K562 (cell line): ENCODE results near the gene NSMF. TPM values are rescaled to one million over a fixed set of nuclear protein-coding genes. Genes with fewer than 3 reads are reported as not detected.

Source experiments
- ARNT ChIP-seq, 2 experiments: fragments of 450-650 bp; IDR thresholded peaks; 2 replicates each; pipeline ENCODE4 v1.6.1; 2016; ENCODE audit warnings: mild to moderate bottlenecking in 1 of 2
- CBX5 ChIP-seq: IDR thresholded peaks from 2 replicates; pipeline ENCODE4 v1.6.1; 2014; ENCODE audit warnings: low read depth, borderline replicate concordance
- CUX1 ChIP-seq: fragments of 200-800 bp; sonication (Bioruptor generic); IDR thresholded peaks from 2 replicates; pipeline ENCODE4 v1.6.1; 2016; ENCODE audit warnings: missing genetic modification characterization, missing compliant biosample characterization
- MBD1 ChIP-seq: fragments of 250-450 bp; sonication (Bioruptor Pico); IDR thresholded peaks from 2 replicates; pipeline ENCODE4 v1.8.0; 2022; ENCODE audit warnings: inconsistent platforms
- MTA2 ChIP-seq: fragments of 450-650 bp; IDR thresholded peaks from 2 replicates; pipeline ENCODE4 v1.6.1; 2016; ENCODE audit warnings: low read depth
- NFIC ChIP-seq: fragments of 450-650 bp; IDR thresholded peaks from 2 replicates; pipeline ENCODE4 v1.6.1; 2017; ENCODE audit warnings: mild to moderate bottlenecking, inconsistent platforms
- TARDBP ChIP-seq: fragments of 450-650 bp; IDR thresholded peaks from 2 replicates; pipeline ENCODE4 v1.6.1; 2016
- polyA plus RNA-seq, 8 experiments: library from polyadenylated mRNA; depleted of rRNA in 4 of 8; stranded (reverse) in 5 of 8; unstranded in 3 of 8; fragments of >200 nt; fragmentation: Nextera tagmentation in 2 of 8; fragmentation: Illumina TruSeq in 1 of 8; extraction: Ambion mirVana in 2 of 8; extraction: Trizol in 1 of 8; gene quantifications; 2 replicates each; pipeline versions ENCODE4 v1.2.1 to v1.2.3, GENCODE V29; 2011 to 2014; ENCODE audit warnings: inconsistent platforms in 1 of 8, missing spikeins in 1 of 8
- total RNA-seq, 7 experiments: library from RNA; depleted of rRNA in 6 of 7; stranded (reverse); fragments of >200 nt in 6 of 7; fragmentation: Illumina TruSeq in 2 of 7; extraction: Trizol in 2 of 7; gene quantifications; 2 replicates each; pipeline versions ENCODE4 v1.2.1 to v1.2.3, GENCODE V29; 2011 to 2021; ENCODE audit warnings: low replicate concordance in 1 of 7
- TF ChIP-seq, protein P1 (sequence below), 2 experiments: fragments of 450-650 bp in 1 of 2; sonication (generic) in 1 of 2; formaldehyde crosslinking in 1 of 2; IDR thresholded peaks; 2 replicates each; pipeline versions ENCODE4 v1.7.1 to v1.9.0; 2016 to 2022; ENCODE audit warnings: inconsistent platforms in 1 of 2, mild to moderate bottlenecking in 1 of 2, missing genetic modification reagents in 1 of 2
- TF ChIP-seq, protein P2 (sequence below): fragments of 450-650 bp; IDR thresholded peaks from 2 replicates; pipeline ENCODE4 v1.6.1; 2016

Gene NSMF
- total and polyA plus RNA-seq, 9 of the 15 experiments (the other 6 are each of a cell fraction or from before 2014, with no cell fraction given): 0.20 to 82.7 (median 29.3) TPM

DNA sequence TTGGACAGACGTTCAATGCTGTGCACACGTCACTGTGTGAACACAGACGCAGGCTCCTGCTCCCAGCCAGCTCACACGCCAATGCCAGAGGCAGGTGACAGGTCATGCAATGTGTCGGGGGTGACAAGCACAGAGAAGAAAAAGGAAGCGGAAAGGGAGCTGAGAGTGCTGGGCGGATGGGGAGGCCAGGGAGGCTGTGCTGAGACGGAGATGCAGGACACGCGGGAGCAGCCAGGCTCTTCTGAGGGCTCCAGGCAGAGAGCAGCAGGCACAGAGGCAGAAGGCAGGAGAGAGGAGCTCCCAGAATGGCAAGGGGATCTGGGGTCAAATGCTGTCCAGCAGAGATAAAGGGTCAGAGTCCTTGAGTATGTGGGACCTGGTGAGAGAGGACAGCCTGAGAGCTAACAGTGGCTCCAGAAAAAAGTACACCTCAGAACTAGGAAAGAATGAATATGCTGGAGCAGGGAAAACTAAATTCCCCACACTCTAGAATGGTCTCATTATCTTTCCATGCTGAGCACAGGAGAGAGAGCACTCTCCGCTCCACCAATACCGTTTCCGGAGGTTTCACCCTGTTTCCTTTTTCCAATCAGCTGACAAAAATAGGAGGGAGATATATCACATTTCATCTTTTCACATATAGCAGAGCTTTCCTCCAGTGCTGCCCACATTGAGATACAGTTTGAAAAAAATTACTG lies 32.8 kb upstream of the NSMF start (continued):
- TF ChIP-seq, protein P1, sequence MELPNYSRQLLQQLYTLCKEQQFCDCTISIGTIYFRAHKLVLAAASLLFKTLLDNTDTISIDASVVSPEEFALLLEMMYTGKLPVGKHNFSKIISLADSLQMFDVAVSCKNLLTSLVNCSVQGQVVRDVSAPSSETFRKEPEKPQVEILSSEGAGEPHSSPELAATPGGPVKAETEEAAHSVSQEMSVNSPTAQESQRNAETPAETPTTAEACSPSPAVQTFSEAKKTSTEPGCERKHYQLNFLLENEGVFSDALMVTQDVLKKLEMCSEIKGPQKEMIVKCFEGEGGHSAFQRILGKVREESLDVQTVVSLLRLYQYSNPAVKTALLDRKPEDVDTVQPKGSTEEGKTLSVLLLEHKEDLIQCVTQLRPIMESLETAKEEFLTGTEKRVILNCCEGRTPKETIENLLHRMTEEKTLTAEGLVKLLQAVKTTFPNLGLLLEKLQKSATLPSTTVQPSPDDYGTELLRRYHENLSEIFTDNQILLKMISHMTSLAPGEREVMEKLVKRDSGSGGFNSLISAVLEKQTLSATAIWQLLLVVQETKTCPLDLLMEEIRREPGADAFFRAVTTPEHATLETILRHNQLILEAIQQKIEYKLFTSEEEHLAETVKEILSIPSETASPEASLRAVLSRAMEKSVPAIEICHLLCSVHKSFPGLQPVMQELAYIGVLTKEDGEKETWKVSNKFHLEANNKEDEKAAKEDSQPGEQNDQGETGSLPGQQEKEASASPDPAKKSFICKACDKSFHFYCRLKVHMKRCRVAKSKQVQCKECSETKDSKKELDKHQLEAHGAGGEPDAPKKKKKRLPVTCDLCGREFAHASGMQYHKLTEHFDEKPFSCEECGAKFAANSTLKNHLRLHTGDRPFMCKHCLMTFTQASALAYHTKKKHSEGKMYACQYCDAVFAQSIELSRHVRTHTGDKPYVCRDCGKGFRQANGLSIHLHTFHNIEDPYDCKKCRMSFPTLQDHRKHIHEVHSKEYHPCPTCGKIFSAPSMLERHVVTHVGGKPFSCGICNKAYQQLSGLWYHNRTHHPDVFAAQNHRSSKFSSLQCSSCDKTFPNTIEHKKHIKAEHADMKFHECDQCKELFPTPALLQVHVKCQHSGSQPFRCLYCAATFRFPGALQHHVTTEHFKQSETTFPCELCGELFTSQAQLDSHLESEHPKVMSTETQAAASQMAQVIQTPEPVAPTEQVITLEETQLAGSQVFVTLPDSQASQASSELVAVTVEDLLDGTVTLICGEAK (IDR thresholded peaks at IDR 0.05): peak; percentile 64
- TF ChIP-seq, protein P1 (CRISPR knock-in tag; IDR thresholded peaks at IDR 0.05): no peak
- TF ChIP-seq, protein P2, sequence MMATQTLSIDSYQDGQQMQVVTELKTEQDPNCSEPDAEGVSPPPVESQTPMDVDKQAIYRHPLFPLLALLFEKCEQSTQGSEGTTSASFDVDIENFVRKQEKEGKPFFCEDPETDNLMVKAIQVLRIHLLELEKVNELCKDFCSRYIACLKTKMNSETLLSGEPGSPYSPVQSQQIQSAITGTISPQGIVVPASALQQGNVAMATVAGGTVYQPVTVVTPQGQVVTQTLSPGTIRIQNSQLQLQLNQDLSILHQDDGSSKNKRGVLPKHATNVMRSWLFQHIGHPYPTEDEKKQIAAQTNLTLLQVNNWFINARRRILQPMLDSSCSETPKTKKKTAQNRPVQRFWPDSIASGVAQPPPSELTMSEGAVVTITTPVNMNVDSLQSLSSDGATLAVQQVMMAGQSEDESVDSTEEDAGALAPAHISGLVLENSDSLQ: peak; percentile 65
- no peak for TF ChIP-seq NFIC
- TF ChIP-seq CUX1 (CRISPR knock-in tag): no peak
- no peak for TF ChIP-seq CBX5
- TF ChIP-seq MTA2: peak; percentile 40; the same call in 1 of the 2 replicates
- no peak for TF ChIP-seq MBD1 (CRISPR knock-in tag)
- peak in 1 of 2 experiments; percentile 61; a peak in 1 of 4 replicates for TF ChIP-seq ARNT (IDR thresholded peaks at IDR 0.05)
- TF ChIP-seq TARDBP: no peak
